BE2C (cell line): ENCODE results near the gene LRRC8B.
"Not testable (repeated sequence)": the region's sequence is repeated elsewhere in the genome, so short reads cannot be mapped to it uniquely, and the experiment has no call there.

Experiments
- DNase-seq: peaks from one replicate; pipeline ENCODE4 v3.0.0-alpha.2; 2020
- H3K27me3 ChIP-seq: fragments of 250-450 bp; sonication (Bioruptor Pico); 2 replicates; pipeline ENCODE4 v1.5.1; 2020; ENCODE audit warnings: mild to moderate bottlenecking
- H3K36me3 ChIP-seq: fragments of 250-450 bp; sonication (Bioruptor Pico); 2 replicates; pipeline ENCODE4 v1.5.1; 2020; ENCODE audit warnings: mild to moderate bottlenecking
- H3K4me1 ChIP-seq: fragments of 250-450 bp; sonication (Bioruptor Pico); 2 replicates; pipeline ENCODE4 v1.5.1; 2020
- H3K4me3 ChIP-seq: 2 replicates; pipeline ENCODE4 v1.5.1; 2011; ENCODE audit warnings: low read depth, low read length
- H3K9me3 ChIP-seq: fragments of 250-450 bp; sonication (Bioruptor Pico); 2 replicates; pipeline ENCODE4 v1.5.1; 2020
- CTCF ChIP-seq: IDR thresholded peaks from 2 replicates; pipeline ENCODE4 v1.5.1; 2012; ENCODE audit warnings: mild to moderate bottlenecking, low read depth, low read length

The LRRC8B gene

DNA sequence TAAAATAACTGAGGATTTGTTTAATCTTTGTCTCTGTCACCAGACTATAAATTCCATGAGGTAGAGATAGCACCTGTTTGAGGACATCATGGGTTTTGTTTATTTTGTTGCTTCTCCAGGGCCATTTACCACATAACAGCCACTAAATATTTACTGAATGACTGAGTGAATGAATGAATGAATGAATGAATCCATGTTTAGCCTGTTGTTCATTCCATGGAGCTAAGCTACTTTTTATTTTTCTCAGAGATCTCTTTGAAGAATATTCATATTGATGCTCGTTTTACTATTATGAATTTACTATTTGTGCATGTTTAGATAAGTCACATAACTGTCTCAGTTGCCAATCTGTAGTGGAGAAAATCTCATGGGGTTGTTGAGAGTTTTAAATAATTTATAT is 17.7 kb downstream of the LRRC8B start:
- Histone ChIP-seq H3K27me3 (no peaks in the 10 kb centered on the region), H3K36me3 (no peaks in the 10 kb centered on the region), H3K4me3 (no peak overlapping the region), H3K4me1 (no peaks in the 10 kb centered on the region), H3K9me3 (no peaks in the 10 kb centered on the region)
- TF ChIP-seq CTCF = no peak
- DNase-seq = no peak

GRCh38 chr1:89543632-89544031 is 19.0 kb downstream of the LRRC8B start:
- not testable (repeated sequence) for H3K4me3 ChIP-seq, H3K9me3 ChIP-seq, H3K36me3 ChIP-seq, DNase-seq, H3K27me3 ChIP-seq, H3K4me1 ChIP-seq

GRCh38 chr1:89545264-89546038 is 20.8 kb downstream of the LRRC8B start:
- H3K9me3 ChIP-seq = no peaks in the 10 kb centered on the region
- no peaks in the 10 kb centered on the region for H3K4me1 ChIP-seq
- H3K27me3 ChIP-seq = no peaks in the 10 kb centered on the region
- no peaks in the 10 kb centered on the region for H3K36me3 ChIP-seq
- H3K4me3 ChIP-seq = no peak overlapping the region
- DNase-seq = no peak
- no peak for TF ChIP-seq CTCF

GRCh38 chr1:89546082-89546889 is 21.7 kb downstream of the LRRC8B start:
- no peaks in the 10 kb centered on the region for H3K9me3 ChIP-seq
- no peak for DNase-seq
- H3K4me1 ChIP-seq = no peaks in the 10 kb centered on the region
- no peaks in the 10 kb centered on the region for H3K27me3 ChIP-seq
- no peak overlapping the region for H3K4me3 ChIP-seq
- no peak for TF ChIP-seq CTCF
- H3K36me3 ChIP-seq = no peaks in the 10 kb centered on the region

DNA sequence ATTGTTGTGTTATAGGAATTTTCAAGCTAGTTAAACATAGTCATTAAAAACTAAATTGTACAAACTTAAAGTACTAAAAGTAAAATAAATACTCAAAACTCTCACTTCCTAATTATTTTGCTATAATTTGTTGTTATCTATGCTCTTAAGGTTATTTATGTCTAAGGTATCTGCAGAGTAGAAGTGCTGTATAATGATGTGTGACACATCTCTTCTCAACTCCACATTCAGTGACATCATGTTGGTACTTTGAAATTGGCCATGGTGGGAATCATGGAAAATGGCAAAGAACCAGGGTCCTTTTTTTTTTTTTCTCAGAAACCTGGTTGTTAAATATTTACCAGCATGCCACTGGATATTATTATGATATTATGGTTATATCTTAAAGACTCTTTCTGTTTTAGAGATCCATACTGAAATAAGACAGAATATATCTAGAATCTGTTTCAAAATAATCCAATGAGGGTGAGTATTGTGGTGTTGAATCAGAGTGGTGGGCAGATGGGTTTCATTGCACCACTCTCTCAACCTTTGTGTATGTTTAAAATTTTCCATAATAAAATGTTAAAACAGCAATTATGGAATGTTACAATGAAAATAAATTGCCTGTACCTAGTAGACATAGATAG is 22.4 kb downstream of the LRRC8B start:
- H3K9me3 ChIP-seq = no peaks in the 10 kb centered on the region
- H3K36me3 ChIP-seq = no peaks in the 10 kb centered on the region
- no peaks in the 10 kb centered on the region for H3K4me1 ChIP-seq
- no peaks in the 10 kb centered on the region for H3K27me3 ChIP-seq
- no peak for DNase-seq
- TF ChIP-seq CTCF = no peak
- no peak overlapping the region for H3K4me3 ChIP-seq

GRCh38 chr1:89547563-89548116 is 23.0 kb downstream of the LRRC8B start:
- H3K9me3 ChIP-seq = no peaks in the 10 kb centered on the region
- no peaks in the 10 kb centered on the region for H3K27me3 ChIP-seq
- TF ChIP-seq CTCF = no peak
- H3K36me3 ChIP-seq = no peaks in the 10 kb centered on the region
- H3K4me1 ChIP-seq = no peaks in the 10 kb centered on the region
- no peak overlapping the region for H3K4me3 ChIP-seq
- peak; percentile 7 for DNase-seq
